WI38 (cell line): ENCODE data around the gene PRKCE.
A peak's percentile ranks its signal among the peaks of the same experiment; 100 is the strongest.

Source experiments
- H3K4me3 ChIP-seq: 2 replicates; pipeline ENCODE4 v1.5.1; 2011; ENCODE audit warnings: low read depth, mild to moderate bottlenecking, control low read depth, low read length
- TF ChIP-seq, protein P1 (sequence below): IDR thresholded peaks from 2 replicates; pipeline ENCODE4 v1.5.1; 2012; ENCODE audit warnings: low read depth, mild to moderate bottlenecking, control low read depth, low read length

Gene PRKCE

DNA sequence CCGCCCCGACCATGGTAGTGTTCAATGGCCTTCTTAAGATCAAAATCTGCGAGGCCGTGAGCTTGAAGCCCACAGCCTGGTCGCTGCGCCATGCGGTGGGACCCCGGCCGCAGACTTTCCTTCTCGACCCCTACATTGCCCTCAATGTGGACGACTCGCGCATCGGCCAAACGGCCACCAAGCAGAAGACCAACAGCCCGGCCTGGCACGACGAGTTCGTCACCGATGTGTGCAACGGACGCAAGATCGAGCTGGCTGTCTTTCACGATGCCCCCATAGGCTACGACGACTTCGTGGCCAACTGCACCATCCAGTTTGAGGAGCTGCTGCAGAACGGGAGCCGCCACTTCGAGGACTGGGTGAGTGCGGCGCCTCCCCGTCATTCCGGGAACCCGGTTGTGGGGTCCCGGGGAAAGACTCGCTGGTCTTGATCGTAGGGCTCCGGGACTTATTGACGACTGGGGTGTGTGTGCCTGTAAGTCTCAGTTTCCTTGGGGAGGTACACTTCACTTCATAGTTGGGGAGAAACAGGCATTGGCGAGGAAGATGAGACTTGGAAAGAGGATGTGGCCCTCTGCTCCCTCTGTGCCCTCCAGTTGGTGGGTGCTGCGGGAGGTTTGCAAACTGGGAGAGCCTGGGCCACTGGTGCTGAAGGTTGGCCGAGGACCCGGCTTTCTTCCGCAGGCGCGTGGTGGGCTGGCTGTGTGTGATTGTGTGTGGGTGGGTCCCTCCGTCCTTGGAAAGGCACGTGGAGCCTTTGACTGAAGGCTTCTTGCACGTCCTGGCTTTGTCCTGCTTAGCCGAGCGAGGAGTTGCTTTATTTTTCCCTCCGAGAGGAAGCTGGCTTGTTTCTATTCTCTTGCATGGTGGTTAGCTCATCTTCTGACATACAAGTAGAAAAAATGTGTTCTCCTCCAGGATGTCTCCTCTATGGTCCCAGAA lies 886 bp downstream of the PRKCE start:
- peak overlapping the region; percentile 80 for H3K4me3 ChIP-seq
- TF ChIP-seq, protein P1, sequence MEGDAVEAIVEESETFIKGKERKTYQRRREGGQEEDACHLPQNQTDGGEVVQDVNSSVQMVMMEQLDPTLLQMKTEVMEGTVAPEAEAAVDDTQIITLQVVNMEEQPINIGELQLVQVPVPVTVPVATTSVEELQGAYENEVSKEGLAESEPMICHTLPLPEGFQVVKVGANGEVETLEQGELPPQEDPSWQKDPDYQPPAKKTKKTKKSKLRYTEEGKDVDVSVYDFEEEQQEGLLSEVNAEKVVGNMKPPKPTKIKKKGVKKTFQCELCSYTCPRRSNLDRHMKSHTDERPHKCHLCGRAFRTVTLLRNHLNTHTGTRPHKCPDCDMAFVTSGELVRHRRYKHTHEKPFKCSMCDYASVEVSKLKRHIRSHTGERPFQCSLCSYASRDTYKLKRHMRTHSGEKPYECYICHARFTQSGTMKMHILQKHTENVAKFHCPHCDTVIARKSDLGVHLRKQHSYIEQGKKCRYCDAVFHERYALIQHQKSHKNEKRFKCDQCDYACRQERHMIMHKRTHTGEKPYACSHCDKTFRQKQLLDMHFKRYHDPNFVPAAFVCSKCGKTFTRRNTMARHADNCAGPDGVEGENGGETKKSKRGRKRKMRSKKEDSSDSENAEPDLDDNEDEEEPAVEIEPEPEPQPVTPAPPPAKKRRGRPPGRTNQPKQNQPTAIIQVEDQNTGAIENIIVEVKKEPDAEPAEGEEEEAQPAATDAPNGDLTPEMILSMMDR, result no peak

DNA sequence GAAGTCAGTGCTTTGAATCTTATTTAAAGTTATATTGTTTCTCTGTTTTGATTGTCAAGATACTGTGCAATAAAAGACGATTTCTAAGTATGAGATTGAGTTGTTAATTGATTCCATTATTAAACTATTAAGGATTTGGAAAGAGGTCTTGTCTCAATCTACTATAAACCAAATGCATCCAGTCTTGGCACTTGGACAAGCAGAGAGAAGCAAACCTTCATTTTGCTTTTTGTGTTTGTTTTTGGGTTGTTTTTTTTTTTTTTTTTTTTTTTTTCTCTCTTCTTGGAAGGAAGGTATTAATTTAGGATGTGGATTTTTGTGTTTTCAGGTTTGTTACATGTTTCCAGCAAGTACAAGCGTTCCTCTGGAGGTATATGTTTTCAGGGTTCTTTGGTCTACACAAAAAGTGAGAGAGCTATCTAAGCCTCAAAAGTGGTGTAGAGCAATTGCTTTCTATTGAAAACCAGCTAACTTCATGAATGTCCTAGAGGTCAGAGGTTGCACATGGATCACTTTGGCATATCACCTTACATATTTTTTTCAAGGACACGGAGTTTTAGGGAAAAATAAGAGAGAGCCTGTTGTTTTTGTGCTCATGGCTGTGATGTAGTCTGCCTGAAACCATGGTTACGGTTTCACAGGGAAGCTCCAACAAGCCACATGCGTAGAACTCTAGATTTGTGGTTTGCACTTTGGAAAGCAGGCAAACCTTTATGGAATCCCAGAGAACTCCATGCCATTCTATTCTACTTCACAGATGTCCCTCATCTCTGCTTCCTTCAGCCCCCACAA lies 1.8 kb downstream of the PRKCE start:
- TF ChIP-seq, protein P1, result no peak
- H3K4me3 ChIP-seq, result peak overlapping the region; percentile 80

DNA sequence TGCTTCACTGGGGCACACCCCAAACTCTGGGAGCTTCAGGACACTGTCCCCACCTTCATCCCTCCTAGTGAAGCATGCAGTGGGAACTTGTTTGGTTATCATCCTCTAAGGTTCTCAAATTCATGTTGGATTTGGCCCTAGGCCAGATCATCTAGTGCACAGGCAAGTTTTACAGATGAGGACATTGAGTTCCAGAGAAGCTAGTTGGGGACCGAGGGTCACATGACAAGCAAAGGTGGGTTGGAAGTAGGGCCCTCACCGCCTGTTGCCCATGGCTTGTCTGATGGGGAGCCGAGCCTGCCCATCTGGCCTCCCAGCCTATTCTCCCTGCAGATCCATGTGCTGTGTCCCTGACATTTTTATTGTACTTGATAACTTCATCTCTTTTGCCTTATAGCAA lies 2.8 kb downstream of the PRKCE start:
- H3K4me3 ChIP-seq, result no peak overlapping the region
- TF ChIP-seq, protein P1, result no peak

DNA sequence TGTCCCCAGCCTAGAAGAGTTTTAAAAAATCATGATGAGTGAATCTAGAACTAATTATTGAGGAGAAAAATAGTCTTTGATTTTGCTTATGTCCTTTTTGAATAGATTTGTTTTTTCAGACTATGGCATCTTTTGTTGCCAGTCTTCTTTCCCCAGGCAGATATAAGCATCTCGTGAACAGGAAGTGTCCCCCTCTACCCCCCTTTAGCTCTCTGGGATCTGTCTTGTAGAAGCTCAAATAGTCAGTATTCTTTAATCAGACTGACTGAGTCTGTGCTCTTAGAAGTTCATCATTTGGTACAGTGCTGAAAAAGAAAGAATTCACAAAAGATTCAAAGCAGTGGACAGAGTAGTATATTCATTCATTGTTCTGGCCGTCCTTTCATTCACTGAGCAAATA lies 10.4 kb downstream of the PRKCE start:
- TF ChIP-seq, protein P1, result no peak
- H3K4me3 ChIP-seq, result no peak overlapping the region

DNA sequence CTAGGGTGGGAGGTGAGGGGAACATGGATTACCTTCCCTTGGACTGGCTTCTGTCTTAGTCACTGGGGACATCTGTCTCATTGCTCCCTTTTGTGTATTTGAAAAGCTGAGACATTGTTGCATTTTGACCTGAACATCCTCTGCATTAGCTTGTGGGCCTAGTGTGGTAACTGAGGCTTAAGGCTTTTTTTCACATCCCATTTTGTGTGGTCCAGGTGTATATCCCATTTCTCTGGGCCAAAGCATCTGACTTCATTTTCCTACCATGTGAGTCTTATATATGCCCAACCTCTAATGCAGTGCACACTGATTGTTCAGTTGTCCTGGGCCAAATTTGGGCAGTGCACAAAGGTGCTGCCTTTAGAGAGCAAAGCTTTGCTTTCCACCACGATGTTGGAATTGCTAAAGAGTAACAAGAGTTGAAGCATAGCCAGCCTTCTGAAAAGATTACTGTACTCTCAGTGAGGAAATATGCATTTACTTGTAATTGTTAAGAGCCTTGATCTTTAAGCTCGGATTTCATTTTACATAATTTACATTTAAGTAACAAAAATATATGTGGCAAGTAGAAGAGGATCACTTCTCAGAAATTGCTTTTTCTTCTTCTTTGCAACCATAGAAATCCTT lies 13.3 kb downstream of the PRKCE start:
- H3K4me3 ChIP-seq, result no peak overlapping the region
- TF ChIP-seq, protein P1, result no peak

DNA sequence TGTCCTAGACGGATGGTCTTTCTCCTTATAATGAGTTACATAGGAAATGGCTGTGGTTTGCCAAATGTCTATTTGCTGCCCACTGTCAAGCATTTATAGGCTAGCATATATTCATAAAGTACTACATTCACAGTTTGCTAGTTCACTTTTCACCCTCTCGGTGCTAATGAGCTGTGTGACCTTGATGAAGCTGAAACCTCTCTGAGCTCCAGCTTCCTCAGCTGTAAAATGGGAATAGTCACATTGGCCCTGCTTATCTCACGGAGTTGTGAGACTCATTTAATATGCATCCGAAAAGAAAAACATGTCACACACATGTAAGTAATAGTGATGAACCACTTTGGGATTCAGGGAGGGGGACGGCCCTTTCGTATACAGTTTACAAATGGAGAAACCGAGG lies 17.0 kb downstream of the PRKCE start:
- H3K4me3 ChIP-seq, result no peak overlapping the region
- TF ChIP-seq, protein P1, result no peak

DNA sequence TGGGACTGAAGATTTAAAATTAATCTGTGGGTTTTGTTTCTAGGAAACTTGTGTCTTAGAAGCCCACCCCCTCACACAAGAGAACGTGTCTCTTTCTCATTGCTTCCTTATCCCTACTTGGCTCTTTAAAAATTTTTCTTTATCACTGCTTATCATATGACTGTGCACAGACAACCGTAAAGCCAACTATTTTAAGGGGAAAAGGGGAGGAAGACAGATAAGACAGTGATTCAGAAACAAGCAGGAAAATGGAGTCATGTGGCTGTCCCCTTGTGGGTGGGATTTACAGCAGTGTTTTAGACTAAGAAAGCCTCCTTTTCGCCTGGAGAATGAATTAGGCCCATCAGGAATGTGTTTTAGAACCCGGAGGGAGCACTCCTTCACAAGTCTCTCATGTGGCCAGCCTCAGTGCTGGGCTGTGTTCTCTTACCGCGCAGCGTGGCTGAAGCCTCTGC lies 17.6 kb downstream of the PRKCE start:
- TF ChIP-seq, protein P1, result no peak
- no peak overlapping the region for H3K4me3 ChIP-seq
